ENCODE data around the gene PUDP. TPM values are rescaled to one million over a fixed set of nuclear protein-coding genes. Genes with fewer than 3 reads are reported as not detected.
A peak's percentile ranks its signal among the peaks of the same experiment; 100 is the strongest.

The PUDP gene
- total RNA-seq, 1 donor from 2014 or later, result 5.8 TPM

- ATAC-seq (peak; percentile 67), DNase-seq (ENCODE audit: low spot score) (peak; percentile 48)
Observed at GRCh38 chrX:7147413-7147977, 458 bp downstream of the PUDP start, which contains the start of gene STS. Gene STS, plus strand, starts transcription at chrX:7147712. Its CDS starts 105,488 bp downstream, at chrX:7253200.

- DNase-seq (ENCODE audit: low spot score), result no peak
Observed at GRCh38 chrX:7146703-7147412, 1.1 kb downstream of the PUDP start.

GRCh38 chrX:7146020-7146702 lies 1.8 kb downstream of the PUDP start:
- ATAC-seq (no peak), DNase-seq (ENCODE audit: low spot score) (no peak)

More at GRCh38 chrX:7146703-7147412, 1.1 kb downstream of the PUDP start:
- no peak for ATAC-seq

GRCh38 chrX:7145454-7145853 lies 2.5 kb downstream of the PUDP start:
- DNase-seq (ENCODE audit: low spot score) (no peak), ATAC-seq (no peak)

- no peak for ATAC-seq
- no peak for DNase-seq (ENCODE audit: low spot score)
Observed at GRCh38 chrX:7143941-7144525, 3.9 kb downstream of the PUDP start.

GRCh38 chrX:7143076-7143475 lies 4.9 kb downstream of the PUDP start:
- no peak for DNase-seq (ENCODE audit: low spot score)
- no peak for ATAC-seq

GRCh38 chrX:7139202-7140081 lies 8.5 kb downstream of the PUDP start:
- ATAC-seq, result peak; percentile 75

GRCh38 chrX:7134981-7135380 lies 13.0 kb downstream of the PUDP start:
- DNase-seq (ENCODE audit: low spot score) (no peak), ATAC-seq (no peak)

More at GRCh38 chrX:7139202-7140081, 8.5 kb downstream of the PUDP start:
- DNase-seq (ENCODE audit: low spot score), result peak; percentile 44

- ATAC-seq (peak; percentile 51), DNase-seq (ENCODE audit: low spot score) (no peak)
Observed at GRCh38 chrX:7133050-7133440, 14.9 kb downstream of the PUDP start.

- no peak for DNase-seq (ENCODE audit: low spot score)
- ATAC-seq, result peak; percentile 73
Observed at GRCh38 chrX:7132335-7133049, 15.5 kb downstream of the PUDP start.

GRCh38 chrX:7131621-7132020 lies 16.3 kb downstream of the PUDP start:
- ATAC-seq, result no peak
- no peak for DNase-seq (ENCODE audit: low spot score)

GRCh38 chrX:7127056-7127455 lies 20.9 kb downstream of the PUDP start:
- ATAC-seq (no peak), DNase-seq (ENCODE audit: low spot score) (no peak)

- ATAC-seq (no peak), DNase-seq (ENCODE audit: low spot score) (no peak)
Observed at GRCh38 chrX:7120878-7121219, 27.1 kb downstream of the PUDP start.

GRCh38 chrX:7119950-7120877 lies 27.7 kb downstream of the PUDP start:
- DNase-seq (ENCODE audit: low spot score) (no peak), ATAC-seq (peak; percentile 69)

- no peak for ATAC-seq
- no peak for DNase-seq (ENCODE audit: low spot score)
Observed at GRCh38 chrX:7117587-7117986, 30.4 kb downstream of the PUDP start.

- ATAC-seq (no peak), DNase-seq (ENCODE audit: low spot score) (no peak)
Observed at GRCh38 chrX:7116081-7116480, 31.9 kb downstream of the PUDP start.

- peak; percentile 12 for ATAC-seq
- DNase-seq (ENCODE audit: low spot score), result no peak
Observed at GRCh38 chrX:7115557-7115956, 32.4 kb downstream of the PUDP start.

GRCh38 chrX:7112071-7112470 lies 35.9 kb downstream of the PUDP start:
- DNase-seq (ENCODE audit: low spot score), result no peak
- ATAC-seq, result no peak

GRCh38 chrX:7111518-7111917 lies 36.4 kb downstream of the PUDP start:
- ATAC-seq, result no peak

More at GRCh38 chrX:7111518-7111917, 36.4 kb downstream of the PUDP start:
- DNase-seq (ENCODE audit: low spot score), result no peak
